Measurements from ENCODE around the gene OR10A6. TPM values are rescaled to one million over a fixed set of nuclear protein-coding genes. Genes with fewer than 3 reads are reported as not detected.

The OR10A6 gene
- total RNA-seq, 1 donor from 2014 or later, result not detected

- Mint-ChIP-seq H3K4me1 (ENCODE audit: unreplicated experiment) (no peaks in the 10 kb centered on the region), H3K27me3 (ENCODE audit: unreplicated experiment) (peaks cover 19% of the 10 kb centered on the region), H3K36me3 (ENCODE audit: unreplicated experiment) (peaks cover 7% of the 10 kb centered on the region), H3K27ac (ENCODE audit: unreplicated experiment) (no peak within 1 kb of the TSS), H3K9me3 (ENCODE audit: unreplicated experiment) (peaks cover 18% of the 10 kb centered on the region), H3K4me3 (ENCODE audit: unreplicated experiment) (no peak within 1 kb of the TSS)
- TF ChIP-seq, protein P1, sequence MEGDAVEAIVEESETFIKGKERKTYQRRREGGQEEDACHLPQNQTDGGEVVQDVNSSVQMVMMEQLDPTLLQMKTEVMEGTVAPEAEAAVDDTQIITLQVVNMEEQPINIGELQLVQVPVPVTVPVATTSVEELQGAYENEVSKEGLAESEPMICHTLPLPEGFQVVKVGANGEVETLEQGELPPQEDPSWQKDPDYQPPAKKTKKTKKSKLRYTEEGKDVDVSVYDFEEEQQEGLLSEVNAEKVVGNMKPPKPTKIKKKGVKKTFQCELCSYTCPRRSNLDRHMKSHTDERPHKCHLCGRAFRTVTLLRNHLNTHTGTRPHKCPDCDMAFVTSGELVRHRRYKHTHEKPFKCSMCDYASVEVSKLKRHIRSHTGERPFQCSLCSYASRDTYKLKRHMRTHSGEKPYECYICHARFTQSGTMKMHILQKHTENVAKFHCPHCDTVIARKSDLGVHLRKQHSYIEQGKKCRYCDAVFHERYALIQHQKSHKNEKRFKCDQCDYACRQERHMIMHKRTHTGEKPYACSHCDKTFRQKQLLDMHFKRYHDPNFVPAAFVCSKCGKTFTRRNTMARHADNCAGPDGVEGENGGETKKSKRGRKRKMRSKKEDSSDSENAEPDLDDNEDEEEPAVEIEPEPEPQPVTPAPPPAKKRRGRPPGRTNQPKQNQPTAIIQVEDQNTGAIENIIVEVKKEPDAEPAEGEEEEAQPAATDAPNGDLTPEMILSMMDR (IDR thresholded peaks at IDR 0.05), result no peak
- no peak for DNase-seq (ENCODE audit: extremely low spot score, unreplicated experiment)
Observed at GRCh38 chr11:7941608-7942007, 10.5 kb upstream of the OR10A6 start, which contains the start of gene OR10A3. Gene OR10A3, minus strand, starts transcription at chr11:7941708. Its CDS starts 2,188 bp downstream, at chr11:7939520.

DNA sequence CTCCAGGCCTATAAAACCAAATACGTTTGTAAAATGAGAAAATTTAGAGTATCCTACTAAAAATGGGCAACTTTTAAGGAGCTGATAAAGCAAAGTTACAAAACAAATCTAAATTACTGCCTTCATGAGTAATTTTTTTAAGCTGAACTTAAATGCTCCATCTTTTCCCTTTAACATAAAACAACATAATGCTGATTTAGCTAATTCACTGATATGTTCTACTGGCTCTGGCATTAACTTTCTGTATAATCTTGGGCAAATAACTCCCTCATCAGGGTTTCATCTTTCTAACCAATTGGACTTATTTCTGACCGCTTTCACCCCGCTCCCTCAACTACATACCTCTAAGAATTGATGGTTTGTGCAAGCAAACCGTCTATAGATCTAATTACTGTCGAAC, 10.1 kb upstream of the OR10A6 start:
- TF ChIP-seq, protein P1 (IDR thresholded peaks at IDR 0.05), result no peak
- peaks cover 7% of the 10 kb centered on the region for H3K36me3 Mint-ChIP-seq (ENCODE audit: unreplicated experiment)
- H3K27me3 Mint-ChIP-seq (ENCODE audit: unreplicated experiment), result peaks cover 23% of the 10 kb centered on the region

GRCh38 chr11:7936615-7937014, 5.5 kb upstream of the OR10A6 start:
- Mint-ChIP-seq H3K27me3 (ENCODE audit: unreplicated experiment) (peaks cover 35% of the 10 kb centered on the region), H3K27ac (ENCODE audit: unreplicated experiment) (no peak overlapping the region), H3K36me3 (ENCODE audit: unreplicated experiment) (no peaks in the 10 kb centered on the region), H3K9me3 (ENCODE audit: unreplicated experiment) (peaks cover under 1% of the 10 kb centered on the region), H3K4me3 (ENCODE audit: unreplicated experiment) (no peak overlapping the region), H3K4me1 (ENCODE audit: unreplicated experiment) (no peaks in the 10 kb centered on the region)
- TF ChIP-seq, protein P1 (IDR thresholded peaks at IDR 0.05), result no peak
- no peak for DNase-seq (ENCODE audit: extremely low spot score, unreplicated experiment)

More for the DNA sequence above, 10.1 kb upstream of the OR10A6 start:
- no peak overlapping the region for H3K27ac Mint-ChIP-seq (ENCODE audit: unreplicated experiment)
- H3K4me1 Mint-ChIP-seq (ENCODE audit: unreplicated experiment), result no peaks in the 10 kb centered on the region
- no peak overlapping the region for H3K4me3 Mint-ChIP-seq (ENCODE audit: unreplicated experiment)
- peaks cover 18% of the 10 kb centered on the region for H3K9me3 Mint-ChIP-seq (ENCODE audit: unreplicated experiment)
- DNase-seq (ENCODE audit: extremely low spot score, unreplicated experiment), result no peak

- Mint-ChIP-seq H3K4me3 (ENCODE audit: unreplicated experiment) (no peak overlapping the region), H3K27ac (ENCODE audit: unreplicated experiment) (no peak overlapping the region), H3K27me3 (ENCODE audit: unreplicated experiment) (peaks cover 29% of the 10 kb centered on the region), H3K36me3 (ENCODE audit: unreplicated experiment) (no peaks in the 10 kb centered on the region), H3K9me3 (ENCODE audit: unreplicated experiment) (no peaks in the 10 kb centered on the region), H3K4me1 (ENCODE audit: unreplicated experiment) (no peaks in the 10 kb centered on the region)
- TF ChIP-seq, protein P1 (IDR thresholded peaks at IDR 0.05), result no peak
- no peak for DNase-seq (ENCODE audit: extremely low spot score, unreplicated experiment)
Observed at GRCh38 chr11:7927635-7928034, 3.4 kb downstream of the OR10A6 start.

DNA sequence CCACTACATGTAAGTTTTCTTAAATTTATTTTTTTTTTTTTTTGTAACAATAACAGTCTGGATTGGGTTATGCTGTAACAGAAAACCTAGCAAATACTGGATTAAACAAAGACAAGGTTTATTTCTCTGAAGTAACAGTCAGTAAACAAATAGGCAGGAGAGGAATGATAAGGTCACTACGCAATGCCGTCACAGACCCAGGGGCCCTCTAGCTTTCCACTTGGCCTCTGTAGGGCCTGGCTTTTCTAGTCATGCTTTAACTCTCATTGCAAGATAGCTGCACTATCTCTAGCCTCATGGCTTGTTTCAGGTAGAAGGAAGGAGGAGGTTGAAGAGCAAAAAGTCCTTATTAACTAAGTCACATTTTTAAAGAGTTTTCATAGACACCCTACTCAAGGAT, 6.5 kb downstream of the OR10A6 start:
- DNase-seq (ENCODE audit: extremely low spot score, unreplicated experiment), result no peak
- Mint-ChIP-seq H3K27ac (ENCODE audit: unreplicated experiment) (no peak overlapping the region), H3K4me1 (ENCODE audit: unreplicated experiment) (no peaks in the 10 kb centered on the region)

More for the DNA sequence above, 6.5 kb downstream of the OR10A6 start:
- no peaks in the 10 kb centered on the region for H3K36me3 Mint-ChIP-seq (ENCODE audit: unreplicated experiment)
- TF ChIP-seq, protein P1 (IDR thresholded peaks at IDR 0.05), result no peak
- no peak overlapping the region for H3K4me3 Mint-ChIP-seq (ENCODE audit: unreplicated experiment)
- no peaks in the 10 kb centered on the region for H3K9me3 Mint-ChIP-seq (ENCODE audit: unreplicated experiment)
- peaks cover 13% of the 10 kb centered on the region for H3K27me3 Mint-ChIP-seq (ENCODE audit: unreplicated experiment)
